ENCODE measurements around the gene IFITM10.

- TF ChIP-seq, protein P1, sequence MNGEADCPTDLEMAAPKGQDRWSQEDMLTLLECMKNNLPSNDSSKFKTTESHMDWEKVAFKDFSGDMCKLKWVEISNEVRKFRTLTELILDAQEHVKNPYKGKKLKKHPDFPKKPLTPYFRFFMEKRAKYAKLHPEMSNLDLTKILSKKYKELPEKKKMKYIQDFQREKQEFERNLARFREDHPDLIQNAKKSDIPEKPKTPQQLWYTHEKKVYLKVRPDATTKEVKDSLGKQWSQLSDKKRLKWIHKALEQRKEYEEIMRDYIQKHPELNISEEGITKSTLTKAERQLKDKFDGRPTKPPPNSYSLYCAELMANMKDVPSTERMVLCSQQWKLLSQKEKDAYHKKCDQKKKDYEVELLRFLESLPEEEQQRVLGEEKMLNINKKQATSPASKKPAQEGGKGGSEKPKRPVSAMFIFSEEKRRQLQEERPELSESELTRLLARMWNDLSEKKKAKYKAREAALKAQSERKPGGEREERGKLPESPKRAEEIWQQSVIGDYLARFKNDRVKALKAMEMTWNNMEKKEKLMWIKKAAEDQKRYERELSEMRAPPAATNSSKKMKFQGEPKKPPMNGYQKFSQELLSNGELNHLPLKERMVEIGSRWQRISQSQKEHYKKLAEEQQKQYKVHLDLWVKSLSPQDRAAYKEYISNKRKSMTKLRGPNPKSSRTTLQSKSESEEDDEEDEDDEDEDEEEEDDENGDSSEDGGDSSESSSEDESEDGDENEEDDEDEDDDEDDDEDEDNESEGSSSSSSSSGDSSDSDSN (IDR thresholded peaks at IDR 0.05; ENCODE audit: borderline replicate concordance in 1 of 2, low read depth in 2 of 2, low read length in 2 of 2): no peak
- TF ChIP-seq TEAD4 (IDR thresholded peaks at IDR 0.05; ENCODE audit: low read length) (no peak), TEAD4 (CRISPR knock-in tag; IDR thresholded peaks at IDR 0.05; ENCODE audit: borderline replicate concordance) (no peak), PHF20 (IDR thresholded peaks at IDR 0.05; ENCODE audit: partially characterized antibody) (no peak), ZNF354B (CRISPR knock-in tag; IDR thresholded peaks at IDR 0.05) (no peak), NONO (IDR thresholded peaks at IDR 0.05; ENCODE audit: low read depth in 2 of 2, low read length in 1 of 2) (no peak), CTCF (IDR thresholded peaks at IDR 0.05 in 2 of 3, conservative IDR thresholded peaks at IDR 0.05 in 1 of 3; ENCODE audit: insufficient read depth in 2 of 3, low read depth in 1 of 3, low read length in 3 of 3) (no peak), RCOR1 (IDR thresholded peaks at IDR 0.05; ENCODE audit: borderline replicate concordance in 1 of 2, low read depth in 2 of 2, low read length in 2 of 2) (no peak), RERE (CRISPR knock-in tag; IDR thresholded peaks at IDR 0.05; ENCODE audit: borderline replicate concordance) (no peak), HMG20B (CRISPR knock-in tag; IDR thresholded peaks at IDR 0.05) (no peak), DPF2 (IDR thresholded peaks at IDR 0.05) (no peak), USF1 (CRISPR knock-in tag; IDR thresholded peaks at IDR 0.05) (no peak)
- TF ChIP-seq, protein P2, sequence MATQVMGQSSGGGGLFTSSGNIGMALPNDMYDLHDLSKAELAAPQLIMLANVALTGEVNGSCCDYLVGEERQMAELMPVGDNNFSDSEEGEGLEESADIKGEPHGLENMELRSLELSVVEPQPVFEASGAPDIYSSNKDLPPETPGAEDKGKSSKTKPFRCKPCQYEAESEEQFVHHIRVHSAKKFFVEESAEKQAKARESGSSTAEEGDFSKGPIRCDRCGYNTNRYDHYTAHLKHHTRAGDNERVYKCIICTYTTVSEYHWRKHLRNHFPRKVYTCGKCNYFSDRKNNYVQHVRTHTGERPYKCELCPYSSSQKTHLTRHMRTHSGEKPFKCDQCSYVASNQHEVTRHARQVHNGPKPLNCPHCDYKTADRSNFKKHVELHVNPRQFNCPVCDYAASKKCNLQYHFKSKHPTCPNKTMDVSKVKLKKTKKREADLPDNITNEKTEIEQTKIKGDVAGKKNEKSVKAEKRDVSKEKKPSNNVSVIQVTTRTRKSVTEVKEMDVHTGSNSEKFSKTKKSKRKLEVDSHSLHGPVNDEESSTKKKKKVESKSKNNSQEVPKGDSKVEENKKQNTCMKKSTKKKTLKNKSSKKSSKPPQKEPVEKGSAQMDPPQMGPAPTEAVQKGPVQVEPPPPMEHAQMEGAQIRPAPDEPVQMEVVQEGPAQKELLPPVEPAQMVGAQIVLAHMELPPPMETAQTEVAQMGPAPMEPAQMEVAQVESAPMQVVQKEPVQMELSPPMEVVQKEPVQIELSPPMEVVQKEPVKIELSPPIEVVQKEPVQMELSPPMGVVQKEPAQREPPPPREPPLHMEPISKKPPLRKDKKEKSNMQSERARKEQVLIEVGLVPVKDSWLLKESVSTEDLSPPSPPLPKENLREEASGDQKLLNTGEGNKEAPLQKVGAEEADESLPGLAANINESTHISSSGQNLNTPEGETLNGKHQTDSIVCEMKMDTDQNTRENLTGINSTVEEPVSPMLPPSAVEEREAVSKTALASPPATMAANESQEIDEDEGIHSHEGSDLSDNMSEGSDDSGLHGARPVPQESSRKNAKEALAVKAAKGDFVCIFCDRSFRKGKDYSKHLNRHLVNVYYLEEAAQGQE (IDR thresholded peaks at IDR 0.05; ENCODE audit: borderline replicate concordance): no peak
- TF ChIP-seq, protein P2 (CRISPR knock-in tag; IDR thresholded peaks at IDR 0.05; ENCODE audit: low read depth): no peak
These were observed 16.4 kb downstream of the IFITM10 start for GRCh38 chr11:1733716-1734640.

Data from K562 (cell line).